Thyroid gland (tissue), 4 donors: ENCODE measurements around the gene ENOPH1.

Source experiments
- CTCF ChIP-seq, 6 experiments: fragments of 200-600 bp in 3 of 6; fragments of 450-650 bp in 3 of 6; sonication (generic) in 3 of 6; IDR thresholded peaks; one replicate each; pipeline ENCODE4 v1.5.1; 2016 to 2019; ENCODE audit warnings: antibody characterized with exemption in 6 of 6, mild to moderate bottlenecking in 2 of 6, inconsistent platforms in 1 of 6, moderate library complexity in 1 of 6
- POLR2A ChIP-seq, 2 donors: fragments of 450-650 bp; IDR thresholded peaks; one replicate each; pipeline ENCODE4 v1.6.1; 2017; ENCODE audit warnings: antibody characterized with exemption in 2 of 2, mild to moderate bottlenecking in 2 of 2, moderate library complexity in 1 of 2

GRCh38 chr4:82484996-82485783, 54.8 kb downstream of the ENOPH1 start:
- TF ChIP-seq CTCF (IDR thresholded peaks at IDR 0.05) (no peak), POLR2A (IDR thresholded peaks at IDR 0.05) (no peak)
